Measurements from ENCODE around the gene FNIP1. TPM values are rescaled to one million over a fixed set of nuclear protein-coding genes. Genes with fewer than 3 reads are reported as not detected.

The FNIP1 gene
- total and polyA plus RNA-seq, 2 of the 8 experiments (the other 6 are each of a cell fraction or from before 2014, with no cell fraction given): 3.5 to 17.3 TPM

DNA sequence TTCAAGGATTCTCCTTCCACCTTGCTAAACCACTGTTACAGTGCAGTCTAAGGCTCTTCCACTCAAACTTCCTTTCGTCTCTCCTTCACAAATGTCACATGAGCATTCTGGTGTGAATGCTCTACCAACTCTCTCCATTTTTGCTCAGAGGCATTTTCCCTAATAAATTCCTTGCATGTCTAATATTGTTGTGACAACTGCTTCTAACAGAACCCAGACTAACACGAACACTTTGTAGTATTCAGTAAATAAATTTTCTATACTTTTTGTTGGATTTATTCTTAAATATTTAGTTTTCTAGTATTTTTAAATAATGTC lies 185.8 kb downstream of the FNIP1 start:
- Histone ChIP-seq H4K8ac (ENCODE audit: extremely low read depth, insufficient read depth, low read length) (no peak overlapping the region), H3K79me2 (ENCODE audit: control insufficient read depth in 1 of 2, insufficient read depth in 2 of 2, low read length in 2 of 2) (peaks cover 13 to 93% of the 10 kb centered on the region in 2 experiments), H3K23me2 (ENCODE audit: low read depth, low read length) (no peaks in the 10 kb centered on the region), H3K27me3 (replicated peaks in 1 of 4; ENCODE audit: control insufficient read depth in 3 of 4, extremely low read depth in 1 of 4, insufficient read depth in 3 of 4, low read length in 3 of 4) (no peaks in the 10 kb centered on the region), H2BK120ac (replicated peaks; ENCODE audit: low read depth, low read length) (no peak overlapping the region), H3K9ac (replicated peaks in 1 of 4; ENCODE audit: extremely low read depth in 1 of 4, low read depth in 3 of 4, low read length in 3 of 4) (no peak overlapping the region), H3K4me2 (ENCODE audit: insufficient read depth in 1 of 2, low read depth in 2 of 2, low read length in 2 of 2) (no peak overlapping the region), H2AFZ (ENCODE audit: low read length) (no peak overlapping the region), H3K4me3 (ENCODE audit: extremely low read depth in 1 of 4, insufficient read depth in 2 of 4, low read depth in 3 of 4, low read length in 4 of 4) (no peak overlapping the region), H3K36me3 (ENCODE audit: control insufficient read depth in 2 of 4, insufficient read depth in 4 of 4, low read length in 3 of 4) (no peaks in the 10 kb centered on the region), H3K4ac (replicated peaks; ENCODE audit: insufficient read length, low read depth, low read length) (no peak overlapping the region), H2BK5ac (ENCODE audit: low read depth, low read length) (no peak overlapping the region), H2BK12ac (ENCODE audit: low read depth, low read length) (no peak overlapping the region), H3K23ac (ENCODE audit: insufficient read length) (no peak overlapping the region), H3K56ac (replicated peaks; ENCODE audit: insufficient read length, low read depth, low read length) (no peak overlapping the region), H2BK20ac (ENCODE audit: low read length) (no peak overlapping the region), H2AK5ac (ENCODE audit: low read depth, low read length) (no peak overlapping the region), H3K18ac (ENCODE audit: extremely low read depth, low read length) (no peak overlapping the region), H3K79me1 (ENCODE audit: low read depth, low read length) (peaks cover 7% of the 10 kb centered on the region), H4K5ac (ENCODE audit: insufficient read length, low read depth, low read length) (no peak overlapping the region), H3K14ac (ENCODE audit: insufficient read length) (no peak overlapping the region), H3K4me1 (replicated peaks in 1 of 4; ENCODE audit: control insufficient read depth in 3 of 4, insufficient read depth in 4 of 4, low read length in 3 of 4) (peaks cover 0 to 8% (median 1%) of the 10 kb centered on the region in 4 experiments; a peak in 2 of 7 replicates), H3K27ac (ENCODE audit: low read depth, low read length) (no peak overlapping the region), H4K91ac (replicated peaks; ENCODE audit: insufficient read length, low read length) (no peak overlapping the region), H4K20me1 (replicated peaks in 1 of 2; ENCODE audit: control insufficient read depth in 1 of 2, insufficient read depth in 2 of 2, low read length in 2 of 2) (peaks cover 5 to 11% of the 10 kb centered on the region in 2 experiments), H3K9me3 (ENCODE audit: insufficient read depth in 2 of 2, low read depth in 1 of 2, low read length in 1 of 2) (no peaks in the 10 kb centered on the region), H2BK15ac (ENCODE audit: low read length) (no peak overlapping the region)
- POLR2A ChIA-PET (ENCODE audit: partially characterized antibody): no interaction called here
- no peak for DNase-seq (ENCODE audit: low read depth in 1 of 2, low spot score in 2 of 2)
- 89% methylated on average over 2 of the region's 2 CpGs; no CpG with 5 or more reads in 1 of the 2 experiments for WGBS, 2 experiments (ENCODE audit: extremely low coverage in 1 of 2, insufficient coverage in 1 of 2, insufficient read length in 1 of 2, insufficient replicate concordance in 2 of 2, low coverage in 1 of 2, low lambda C conversion rate in 2 of 2, missing lambda C conversion rate in 1 of 2)
- no peak for FAIRE-seq
- CTCF ChIA-PET (ENCODE audit: partially characterized antibody): interaction anchor here (1.1 to 2.3 kb wide), 3 partner anchors 22 to 397 kb away, joined by 3 to 13 read pairs (median 3); no protein-coding TSS in a partner anchor
- no peak for TF ChIP-seq FOSL1 (IDR thresholded peaks at IDR 0.05; ENCODE audit: insufficient read depth, low read depth, low read length)
- no peak for TF ChIP-seq CBX8 (IDR thresholded peaks at IDR 0.05; ENCODE audit: borderline replicate concordance, low read depth, low read length)
- no peak for TF ChIP-seq BRCA1 (IDR thresholded peaks at IDR 0.05; ENCODE audit: low read depth, low read length)
- TF ChIP-seq RBBP5 (IDR thresholded peaks at IDR 0.05; ENCODE audit: borderline replicate concordance, low read depth, low read length): no peak
- no peak for TF ChIP-seq EZH2 (IDR thresholded peaks at IDR 0.05; ENCODE audit: low read depth, low read length, severe bottlenecking)
- no peak for TF ChIP-seq KDM4A (IDR thresholded peaks at IDR 0.05; ENCODE audit: low read depth, low read length, severe bottlenecking)
- TF ChIP-seq GTF2F1 (IDR thresholded peaks at IDR 0.05; ENCODE audit: borderline replicate concordance, low read depth, low read length): no peak
- no peak for TF ChIP-seq ATF2 (IDR thresholded peaks at IDR 0.05; ENCODE audit: low read length)
- no peak for TF ChIP-seq USF2 (IDR thresholded peaks at IDR 0.05; ENCODE audit: low read length)
- TF ChIP-seq PHF8 (conservative IDR thresholded peaks at IDR 0.05; ENCODE audit: low read depth, low read length): no peak
- no peak for TF ChIP-seq CEBPB (IDR thresholded peaks at IDR 0.05; ENCODE audit: low read depth, low read length)
- TF ChIP-seq TCF12 (IDR thresholded peaks at IDR 0.05; ENCODE audit: low read depth, low read length): no peak
